IPS-NIHi11 (cell line): Measurements from ENCODE around the gene ZNF302.
A peak's percentile ranks its signal among the peaks of the same experiment; 100 is the strongest.
"Not testable (repeated sequence)": the region's sequence is repeated elsewhere in the genome, so short reads cannot be mapped to it uniquely, and the experiment has no call there.

Source experiments
- DNase-seq: peaks from one replicate; pipeline ENCODE4 v3.0.0; 2012; ENCODE audit warnings: mixed read lengths, low spot score

Gene ZNF302

GRCh38 chr19:34677386-34678084 lies at the start of gene ZNF302:
Gene ZNF302, plus strand, starts transcription at chr19:34677678. Its CDS starts 1,127 bp downstream, at chr19:34678805.
- peak; percentile 93 for DNase-seq

GRCh38 chr19:34633802-34634201 lies 43.7 kb upstream of the ZNF302 start:
- no peak for DNase-seq

- peak; percentile 42 for DNase-seq
Observed at GRCh38 chr19:34639491-34640085, 37.9 kb upstream of the ZNF302 start.

- DNase-seq: no peak
Observed at GRCh38 chr19:34642241-34642640, 35.2 kb upstream of the ZNF302 start.

GRCh38 chr19:34644991-34645461 lies 32.5 kb upstream of the ZNF302 start:
- DNase-seq: no peak

- DNase-seq: no peak
Observed at GRCh38 chr19:34645551-34645950, 31.9 kb upstream of the ZNF302 start.

GRCh38 chr19:34649886-34650543 lies 27.5 kb upstream of the ZNF302 start:
- no peak for DNase-seq

- no peak for DNase-seq
Observed at GRCh38 chr19:34651747-34652146, 25.7 kb upstream of the ZNF302 start.

- DNase-seq: no peak
Observed at GRCh38 chr19:34654796-34655195, 22.7 kb upstream of the ZNF302 start.

- no peak for DNase-seq
Observed at GRCh38 chr19:34655651-34656050, 21.8 kb upstream of the ZNF302 start.

GRCh38 chr19:34661357-34661756 lies 16.1 kb upstream of the ZNF302 start:
- DNase-seq: no peak

- DNase-seq: peak; percentile 35
Observed at GRCh38 chr19:34662919-34663318, 14.6 kb upstream of the ZNF302 start.

- no peak for DNase-seq
Observed at GRCh38 chr19:34664168-34664567, 13.3 kb upstream of the ZNF302 start.

GRCh38 chr19:34664870-34665269 lies 12.6 kb upstream of the ZNF302 start:
- no peak for DNase-seq

- DNase-seq: not testable (repeated sequence)
Observed at GRCh38 chr19:34665275-34665674, 12.2 kb upstream of the ZNF302 start.

- DNase-seq: no peak
Observed at GRCh38 chr19:34666200-34666957, 11.1 kb upstream of the ZNF302 start.

GRCh38 chr19:34666958-34667265 lies 10.6 kb upstream of the ZNF302 start:
- no peak for DNase-seq

- no peak for DNase-seq
Observed at GRCh38 chr19:34667349-34668076, 10.0 kb upstream of the ZNF302 start.

- DNase-seq: not testable (repeated sequence)
Observed at GRCh38 chr19:34668077-34668689, 9.3 kb upstream of the ZNF302 start.

GRCh38 chr19:34668690-34669089 lies 8.8 kb upstream of the ZNF302 start:
- DNase-seq: not testable (repeated sequence)

- DNase-seq: no peak
Observed at GRCh38 chr19:34669305-34669704, 8.2 kb upstream of the ZNF302 start.
